ENCODE data around the gene CCDC186. TPM values are rescaled to one million over a fixed set of nuclear protein-coding genes. Genes with fewer than 3 reads are reported as not detected.

The CCDC186 gene
- total RNA-seq, 1 experiment from 2014 or later, result 20.9 TPM

DNA sequence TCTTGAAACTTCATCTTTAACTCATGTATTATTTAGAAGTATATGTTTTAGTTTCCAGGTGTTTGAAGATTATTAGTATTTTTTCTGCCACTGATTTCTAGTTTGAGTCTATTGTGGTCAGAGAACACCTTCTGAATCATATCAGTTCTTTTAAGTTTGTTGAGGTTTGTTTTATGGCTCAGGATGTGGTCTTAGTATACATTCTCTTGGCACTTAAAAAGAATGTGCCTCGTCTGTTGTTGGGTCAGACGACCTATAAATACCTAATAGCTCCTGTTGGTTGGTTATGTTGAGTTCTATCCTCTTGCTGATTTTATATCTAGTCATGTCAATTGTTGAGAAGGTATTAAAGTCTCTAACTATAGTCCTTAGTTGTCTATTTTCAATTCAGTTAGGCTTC lies 21.1 kb upstream of the CCDC186 start:
- Mint-ChIP-seq H3K9me3 (ENCODE audit: unreplicated experiment) (no peaks in the 10 kb centered on the region), H3K27ac (ENCODE audit: low read depth, unreplicated experiment) (no peak overlapping the region), H3K4me1 (ENCODE audit: insufficient read depth, unreplicated experiment) (no peaks in the 10 kb centered on the region), H3K27me3 (ENCODE audit: insufficient read depth, unreplicated experiment) (peaks cover 35% of the 10 kb centered on the region), H3K36me3 (ENCODE audit: insufficient read depth, unreplicated experiment) (no peaks in the 10 kb centered on the region), H3K4me3 (ENCODE audit: unreplicated experiment) (no peak overlapping the region)
- intact Hi-C loops (cut with micrococcal nuclease), result no loop called here
- TF ChIP-seq, protein P1, sequence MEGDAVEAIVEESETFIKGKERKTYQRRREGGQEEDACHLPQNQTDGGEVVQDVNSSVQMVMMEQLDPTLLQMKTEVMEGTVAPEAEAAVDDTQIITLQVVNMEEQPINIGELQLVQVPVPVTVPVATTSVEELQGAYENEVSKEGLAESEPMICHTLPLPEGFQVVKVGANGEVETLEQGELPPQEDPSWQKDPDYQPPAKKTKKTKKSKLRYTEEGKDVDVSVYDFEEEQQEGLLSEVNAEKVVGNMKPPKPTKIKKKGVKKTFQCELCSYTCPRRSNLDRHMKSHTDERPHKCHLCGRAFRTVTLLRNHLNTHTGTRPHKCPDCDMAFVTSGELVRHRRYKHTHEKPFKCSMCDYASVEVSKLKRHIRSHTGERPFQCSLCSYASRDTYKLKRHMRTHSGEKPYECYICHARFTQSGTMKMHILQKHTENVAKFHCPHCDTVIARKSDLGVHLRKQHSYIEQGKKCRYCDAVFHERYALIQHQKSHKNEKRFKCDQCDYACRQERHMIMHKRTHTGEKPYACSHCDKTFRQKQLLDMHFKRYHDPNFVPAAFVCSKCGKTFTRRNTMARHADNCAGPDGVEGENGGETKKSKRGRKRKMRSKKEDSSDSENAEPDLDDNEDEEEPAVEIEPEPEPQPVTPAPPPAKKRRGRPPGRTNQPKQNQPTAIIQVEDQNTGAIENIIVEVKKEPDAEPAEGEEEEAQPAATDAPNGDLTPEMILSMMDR (IDR thresholded peaks at IDR 0.05; ENCODE audit: unreplicated experiment), result no peak
- POLR2A ChIA-PET, result no interaction called here
- BruUV-seq (replicated peaks), result no TSS peak
- CTCF ChIA-PET, result interaction anchor here (1.0 kb wide), 1 partner anchor 29 kb away, joined by 3 read pairs; no protein-coding TSS in a partner anchor
- no peak for DNase-seq (ENCODE audit: unreplicated experiment)

- DNase-seq (ENCODE audit: unreplicated experiment), result no peak
- Mint-ChIP-seq H3K27ac (ENCODE audit: low read depth, unreplicated experiment) (no peak overlapping the region), H3K27me3 (ENCODE audit: insufficient read depth, unreplicated experiment) (peaks cover 9% of the 10 kb centered on the region), H3K4me3 (ENCODE audit: unreplicated experiment) (no peak overlapping the region), H3K4me1 (ENCODE audit: insufficient read depth, unreplicated experiment) (no peaks in the 10 kb centered on the region), H3K36me3 (ENCODE audit: insufficient read depth, unreplicated experiment) (no peaks in the 10 kb centered on the region), H3K9me3 (ENCODE audit: unreplicated experiment) (no peaks in the 10 kb centered on the region)
- CTCF ChIA-PET, result interaction anchor here (0.6 to 1.4 kb wide), 2 partner anchors 12 to 383 kb away, joined by 3 to 4 read pairs; no protein-coding TSS in a partner anchor
- TF ChIP-seq, protein P1 (IDR thresholded peaks at IDR 0.05; ENCODE audit: unreplicated experiment), result no peak
- intact Hi-C loops (cut with micrococcal nuclease), result no loop called here
- POLR2A ChIA-PET, result interaction anchor here (0.6 kb wide), 1 partner anchor 37 kb away, joined by 4 read pairs; no protein-coding TSS in a partner anchor
- no TSS peak for BruUV-seq (replicated peaks)
Observed at GRCh38 chr10:114189700-114190099, 15.7 kb upstream of the CCDC186 start.

DNA sequence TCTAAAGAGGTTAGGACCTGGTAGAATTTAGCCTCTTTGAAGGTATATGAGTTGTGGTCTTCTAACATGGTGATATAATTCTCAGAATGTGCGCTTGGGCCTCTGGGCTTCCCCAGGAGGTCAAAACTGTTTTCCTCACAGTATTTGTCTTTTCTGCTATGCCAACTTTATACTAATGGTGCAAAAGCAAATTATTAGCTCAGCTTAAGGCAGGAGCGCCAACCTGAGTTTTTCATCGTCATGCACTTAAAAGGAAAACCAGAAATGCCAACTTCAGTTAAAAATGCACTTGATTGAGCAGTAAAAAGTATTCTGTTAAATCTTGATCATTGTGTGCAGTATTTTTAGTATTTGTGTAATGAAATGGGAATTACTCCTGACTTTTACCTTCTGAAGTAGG lies 14.9 kb upstream of the CCDC186 start:
- CTCF ChIA-PET, result interaction anchor here (1.0 kb wide), 1 partner anchor 24 kb away, joined by 3 read pairs; no protein-coding TSS in a partner anchor
- H3K27me3 Mint-ChIP-seq (ENCODE audit: insufficient read depth, unreplicated experiment), result peaks cover 1% of the 10 kb centered on the region
- H3K4me3 Mint-ChIP-seq (ENCODE audit: unreplicated experiment), result no peak overlapping the region

DNA sequence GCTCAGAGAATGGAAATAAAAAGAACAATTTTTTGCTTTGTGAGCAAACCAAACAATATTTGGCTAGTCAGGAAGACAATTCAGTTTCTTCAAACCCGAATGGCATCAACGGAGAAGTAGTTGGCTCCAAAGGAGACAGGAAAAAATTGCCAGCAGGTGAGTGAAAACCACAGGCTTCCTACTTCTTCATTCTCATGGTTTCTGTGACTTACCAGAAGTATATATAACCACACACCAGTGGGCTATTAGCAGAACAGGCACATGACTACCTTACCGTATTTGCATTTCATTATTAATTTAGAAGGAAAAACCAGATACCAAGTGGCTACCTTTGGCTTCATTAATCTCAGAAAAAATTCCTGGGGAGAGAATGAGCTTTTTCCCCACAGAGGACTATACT lies 14.0 kb upstream of the CCDC186 start:
- H3K27me3 Mint-ChIP-seq (ENCODE audit: insufficient read depth, unreplicated experiment), result no peaks in the 10 kb centered on the region
- TF ChIP-seq, protein P1 (IDR thresholded peaks at IDR 0.05; ENCODE audit: unreplicated experiment), result no peak
- no peaks in the 10 kb centered on the region for H3K9me3 Mint-ChIP-seq (ENCODE audit: unreplicated experiment)
- intact Hi-C loops (cut with micrococcal nuclease), result no loop called here
- H3K27ac Mint-ChIP-seq (ENCODE audit: low read depth, unreplicated experiment), result no peak overlapping the region
- no peak overlapping the region for H3K4me3 Mint-ChIP-seq (ENCODE audit: unreplicated experiment)
- H3K36me3 Mint-ChIP-seq (ENCODE audit: insufficient read depth, unreplicated experiment), result no peaks in the 10 kb centered on the region
- no peak for DNase-seq (ENCODE audit: unreplicated experiment)
- ChIA-PET CTCF (interaction anchor here (0.6 to 1.0 kb wide), 3 partner anchors 115 to 490 kb away, joined by 3 read pairs; no protein-coding TSS in a partner anchor), POLR2A (no interaction called here)
- BruUV-seq (replicated peaks), result no TSS peak
- no peaks in the 10 kb centered on the region for H3K4me1 Mint-ChIP-seq (ENCODE audit: insufficient read depth, unreplicated experiment)

More for the DNA sequence above, 14.9 kb upstream of the CCDC186 start:
- BruUV-seq (replicated peaks), result no TSS peak
- POLR2A ChIA-PET, result interaction anchor here (0.8 kb wide), 1 partner anchor 13 kb away, joined by 3 read pairs; no protein-coding TSS in a partner anchor
- H3K4me1 Mint-ChIP-seq (ENCODE audit: insufficient read depth, unreplicated experiment), result no peaks in the 10 kb centered on the region
- TF ChIP-seq, protein P1 (IDR thresholded peaks at IDR 0.05; ENCODE audit: unreplicated experiment), result no peak
- no peaks in the 10 kb centered on the region for H3K9me3 Mint-ChIP-seq (ENCODE audit: unreplicated experiment)
- no peak for DNase-seq (ENCODE audit: unreplicated experiment)
- H3K36me3 Mint-ChIP-seq (ENCODE audit: insufficient read depth, unreplicated experiment), result no peaks in the 10 kb centered on the region
- intact Hi-C loops (cut with micrococcal nuclease), result no loop called here
- H3K27ac Mint-ChIP-seq (ENCODE audit: low read depth, unreplicated experiment), result no peak overlapping the region
